Activated T-cell treated with anti-CD3 and anti-CD28 coated beads, Interleukin-2, amount 50 U/mL, for 48 hours (primary cell): ENCODE data around the gene KRTAP4-5.
"Not testable (repeated sequence)": the region's sequence is repeated elsewhere in the genome, so short reads cannot be mapped to it uniquely, and the experiment has no call there.

Source experiments
- DNase-seq, 2 experiments: peaks; one replicate each; pipeline ENCODE4 v3.0.0-alpha.2; 2020

KRTAP4-5 gene

GRCh38 chr17:41105347-41105746, 44.3 kb downstream of the KRTAP4-5 start, which contains the start of gene KRTAP4-9:
KRTAP4-9 (plus strand) TSS chr17:41105389; CDS start chr17:41105389, 0 bp downstream.
- not testable (repeated sequence) for DNase-seq

- not testable (repeated sequence) for DNase-seq
These were observed 45.1 kb downstream of the KRTAP4-5 start for GRCh38 chr17:41104386-41105038.

GRCh38 chr17:41103896-41104295, 45.7 kb downstream of the KRTAP4-5 start:
- no peak for DNase-seq

GRCh38 chr17:41101586-41102259, 47.9 kb downstream of the KRTAP4-5 start, which contains the start of gene KRTAP4-16:
KRTAP4-16 (minus strand) TSS chr17:41102209; CDS start chr17:41102209, 0 bp downstream.
- DNase-seq = no peak

- not testable (repeated sequence) for DNase-seq
These were observed 49.7 kb downstream of the KRTAP4-5 start for GRCh38 chr17:41099682-41100480.
